Liver (tissue), 3 donors: Measurements from ENCODE around the gene IQSEC3.
A peak's percentile ranks its signal among the peaks of the same experiment; 100 is the strongest.
"Not testable (repeated sequence)": the region's sequence is repeated elsewhere in the genome, so short reads cannot be mapped to it uniquely, and the experiment has no call there.

Source experiments
- ATF3 ChIP-seq: IDR thresholded peaks from 2 replicates; pipeline ENCODE4 v1.6.1; 2016; ENCODE audit warnings: antibody characterized with exemption
- FOXA1 ChIP-seq: IDR thresholded peaks from 2 replicates; pipeline ENCODE4 v1.6.1; 2016; ENCODE audit warnings: antibody characterized with exemption
- GABPA ChIP-seq, 2 donors: IDR thresholded peaks in 1 of 2; conservative IDR thresholded peaks in 1 of 2; 2 replicates each; pipeline ENCODE4 v1.6.1; 2016; ENCODE audit warnings: antibody characterized with exemption in 2 of 2, mild to moderate bottlenecking in 1 of 2, moderate library complexity in 1 of 2
- TAF1 ChIP-seq: conservative IDR thresholded peaks from 2 replicates; pipeline ENCODE4 v1.6.1; 2016; ENCODE audit warnings: antibody characterized with exemption, mild to moderate bottlenecking
- TF ChIP-seq, protein P1 (sequence below): fragments of 150-350 bp; IDR thresholded peaks from 2 replicates; pipeline ENCODE4 v1.5.1; 2017; ENCODE audit warnings: improper control_type of control experiment, low read depth, low read length; ENCODE audit not compliant: missing input control
- TF ChIP-seq, protein P2 (sequence below): IDR thresholded peaks from 2 replicates; pipeline ENCODE4 v1.6.1; 2016; ENCODE audit warnings: antibody characterized with exemption
- TF ChIP-seq, protein P3 (sequence below): IDR thresholded peaks from 2 replicates; pipeline ENCODE4 v1.6.1; 2016; ENCODE audit warnings: antibody characterized with exemption, mild to moderate bottlenecking
- donor health status: healthy.
- donor health status: healthy.

- TF ChIP-seq, protein P1, sequence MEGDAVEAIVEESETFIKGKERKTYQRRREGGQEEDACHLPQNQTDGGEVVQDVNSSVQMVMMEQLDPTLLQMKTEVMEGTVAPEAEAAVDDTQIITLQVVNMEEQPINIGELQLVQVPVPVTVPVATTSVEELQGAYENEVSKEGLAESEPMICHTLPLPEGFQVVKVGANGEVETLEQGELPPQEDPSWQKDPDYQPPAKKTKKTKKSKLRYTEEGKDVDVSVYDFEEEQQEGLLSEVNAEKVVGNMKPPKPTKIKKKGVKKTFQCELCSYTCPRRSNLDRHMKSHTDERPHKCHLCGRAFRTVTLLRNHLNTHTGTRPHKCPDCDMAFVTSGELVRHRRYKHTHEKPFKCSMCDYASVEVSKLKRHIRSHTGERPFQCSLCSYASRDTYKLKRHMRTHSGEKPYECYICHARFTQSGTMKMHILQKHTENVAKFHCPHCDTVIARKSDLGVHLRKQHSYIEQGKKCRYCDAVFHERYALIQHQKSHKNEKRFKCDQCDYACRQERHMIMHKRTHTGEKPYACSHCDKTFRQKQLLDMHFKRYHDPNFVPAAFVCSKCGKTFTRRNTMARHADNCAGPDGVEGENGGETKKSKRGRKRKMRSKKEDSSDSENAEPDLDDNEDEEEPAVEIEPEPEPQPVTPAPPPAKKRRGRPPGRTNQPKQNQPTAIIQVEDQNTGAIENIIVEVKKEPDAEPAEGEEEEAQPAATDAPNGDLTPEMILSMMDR, result not testable (repeated sequence)
- TF ChIP-seq, protein P2, sequence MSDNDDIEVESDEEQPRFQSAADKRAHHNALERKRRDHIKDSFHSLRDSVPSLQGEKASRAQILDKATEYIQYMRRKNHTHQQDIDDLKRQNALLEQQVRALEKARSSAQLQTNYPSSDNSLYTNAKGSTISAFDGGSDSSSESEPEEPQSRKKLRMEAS, result not testable (repeated sequence)
- TF ChIP-seq FOXA1; TAF1; GABPA (IDR thresholded peaks at IDR 0.05 in 1 of 2, conservative IDR thresholded peaks at IDR 0.05 in 1 of 2); ATF3: not testable (repeated sequence)
- TF ChIP-seq, protein P3, sequence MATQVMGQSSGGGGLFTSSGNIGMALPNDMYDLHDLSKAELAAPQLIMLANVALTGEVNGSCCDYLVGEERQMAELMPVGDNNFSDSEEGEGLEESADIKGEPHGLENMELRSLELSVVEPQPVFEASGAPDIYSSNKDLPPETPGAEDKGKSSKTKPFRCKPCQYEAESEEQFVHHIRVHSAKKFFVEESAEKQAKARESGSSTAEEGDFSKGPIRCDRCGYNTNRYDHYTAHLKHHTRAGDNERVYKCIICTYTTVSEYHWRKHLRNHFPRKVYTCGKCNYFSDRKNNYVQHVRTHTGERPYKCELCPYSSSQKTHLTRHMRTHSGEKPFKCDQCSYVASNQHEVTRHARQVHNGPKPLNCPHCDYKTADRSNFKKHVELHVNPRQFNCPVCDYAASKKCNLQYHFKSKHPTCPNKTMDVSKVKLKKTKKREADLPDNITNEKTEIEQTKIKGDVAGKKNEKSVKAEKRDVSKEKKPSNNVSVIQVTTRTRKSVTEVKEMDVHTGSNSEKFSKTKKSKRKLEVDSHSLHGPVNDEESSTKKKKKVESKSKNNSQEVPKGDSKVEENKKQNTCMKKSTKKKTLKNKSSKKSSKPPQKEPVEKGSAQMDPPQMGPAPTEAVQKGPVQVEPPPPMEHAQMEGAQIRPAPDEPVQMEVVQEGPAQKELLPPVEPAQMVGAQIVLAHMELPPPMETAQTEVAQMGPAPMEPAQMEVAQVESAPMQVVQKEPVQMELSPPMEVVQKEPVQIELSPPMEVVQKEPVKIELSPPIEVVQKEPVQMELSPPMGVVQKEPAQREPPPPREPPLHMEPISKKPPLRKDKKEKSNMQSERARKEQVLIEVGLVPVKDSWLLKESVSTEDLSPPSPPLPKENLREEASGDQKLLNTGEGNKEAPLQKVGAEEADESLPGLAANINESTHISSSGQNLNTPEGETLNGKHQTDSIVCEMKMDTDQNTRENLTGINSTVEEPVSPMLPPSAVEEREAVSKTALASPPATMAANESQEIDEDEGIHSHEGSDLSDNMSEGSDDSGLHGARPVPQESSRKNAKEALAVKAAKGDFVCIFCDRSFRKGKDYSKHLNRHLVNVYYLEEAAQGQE, result peak; percentile 95
Observed at GRCh38 chr12:66782-67504, 376 bp downstream of the IQSEC3 start.
